SU-DHL-6 (cell line): ENCODE measurements around the gene FOXO6.

Experiments
- H2AFZ ChIP-seq: fragments of 200-600 bp; sonication (generic); 2 replicates; pipeline ENCODE4 v1.6.1; 2014; ENCODE audit warnings: low read depth, mild to moderate bottlenecking, moderate library complexity, mixed read lengths, antibody characterized with exemption, low read length; ENCODE audit not compliant: severe bottlenecking
- H3F3A ChIP-seq: fragments of 200-600 bp; shearing (Covaris generic); 2 replicates; pipeline ENCODE4 v1.6.0; 2016; ENCODE audit warnings: antibody characterized with exemption, mild to moderate bottlenecking; ENCODE audit not compliant: insufficient read depth
- H3K27ac ChIP-seq: fragments of 200-600 bp; sonication (generic); 2 replicates; pipeline ENCODE4 v1.5.1; 2016; ENCODE audit warnings: low read depth, mild to moderate bottlenecking, low read length, moderate library complexity, mixed read lengths
- H3K27me3 ChIP-seq: fragments of 200-600 bp; sonication (generic), shearing (Covaris generic); 2 replicates; pipeline ENCODE4 v1.6.0; 2014; ENCODE audit warnings: mild to moderate bottlenecking, low read length
- H3K36me3 ChIP-seq: fragments of 200-600 bp; sonication (generic); 2 replicates; pipeline ENCODE4 v1.6.1; 2014; ENCODE audit warnings: mild to moderate bottlenecking, low read length, mixed read lengths
- H3K4me2 ChIP-seq: fragments of 300-600, 200-600 bp; shearing (Covaris generic), sonication (generic); 2 replicates; pipeline ENCODE4 v1.6.0; 2014; ENCODE audit warnings: low read length, low read depth, mild to moderate bottlenecking; ENCODE audit not compliant: poor library complexity, severe bottlenecking
- H3K4me3 ChIP-seq: fragments of 200-600 bp; sonication (generic); 2 replicates; pipeline ENCODE4 v1.5.1; 2014; ENCODE audit warnings: antibody characterized with exemption, low read length, mild to moderate bottlenecking, mixed read lengths; ENCODE audit not compliant: insufficient read depth, poor library complexity, severe bottlenecking
- H3K79me2 ChIP-seq: fragments of 200-600 bp; sonication (generic); 2 replicates; pipeline ENCODE4 v1.6.1; 2014; ENCODE audit warnings: mild to moderate bottlenecking, low read length, moderate library complexity; ENCODE audit not compliant: insufficient read depth
- H3K9ac ChIP-seq: fragments of 200-600 bp; sonication (generic); 2 replicates; pipeline ENCODE4 v1.7.0; 2014; ENCODE audit warnings: mild to moderate bottlenecking, low read length
- H3K9me2 ChIP-seq: fragments of 200-600 bp; sonication (generic); replicated peaks from 2 replicates; pipeline ENCODE4 v1.6.1; 2014; ENCODE audit warnings: low read length; ENCODE audit not compliant: insufficient read depth
- H3K9me3 ChIP-seq: fragments of 200-600 bp; sonication (generic); 2 replicates; pipeline ENCODE4 v1.6.1; 2014; ENCODE audit warnings: low read length, mixed read lengths; ENCODE audit not compliant: insufficient read depth
- H4K20me1 ChIP-seq: fragments of 200-600 bp; sonication (generic); 2 replicates; pipeline ENCODE4 v1.6.1; 2014; ENCODE audit warnings: low read depth, mild to moderate bottlenecking, antibody characterized with exemption, low read length, moderate library complexity, mixed read lengths
- EZH2phosphoT487 ChIP-seq: fragments of 200-600 bp; sonication (generic), shearing (Covaris generic); conservative IDR thresholded peaks from 2 replicates; pipeline ENCODE4 v1.6.1; 2018; ENCODE audit warnings: mild to moderate bottlenecking, antibody characterized with exemption, low read length, moderate library complexity, mixed read lengths
- TF ChIP-seq, protein P1 (sequence below): fragments of 200-600 bp; sonication (generic); IDR thresholded peaks from one replicate; pipeline ENCODE4 v1.5.1; 2017; ENCODE audit warnings: antibody characterized with exemption, mild to moderate bottlenecking, low read length, moderate library complexity; ENCODE audit not compliant: insufficient read depth, poor library complexity, severe bottlenecking

FOXO6 gene

GRCh38 chr1:41400225-41400624 lies 39.0 kb downstream of the FOXO6 start:
- Histone ChIP-seq H3K27ac (no peak overlapping the region), H3K79me2 (no peaks in the 10 kb centered on the region), H3K27me3 (no peaks in the 10 kb centered on the region), H3K9ac (no peak overlapping the region), H3K4me3 (no peak overlapping the region), H4K20me1 (no peaks in the 10 kb centered on the region), H2AFZ (no peak overlapping the region), H3F3A (no peaks in the 10 kb centered on the region), H3K9me3 (no peaks in the 10 kb centered on the region), H3K4me2 (no peak overlapping the region), H3K36me3 (no peaks in the 10 kb centered on the region), H3K9me2 (no peaks in the 10 kb centered on the region)
- no peak for TF ChIP-seq EZH2phosphoT487
- TF ChIP-seq, protein P1, sequence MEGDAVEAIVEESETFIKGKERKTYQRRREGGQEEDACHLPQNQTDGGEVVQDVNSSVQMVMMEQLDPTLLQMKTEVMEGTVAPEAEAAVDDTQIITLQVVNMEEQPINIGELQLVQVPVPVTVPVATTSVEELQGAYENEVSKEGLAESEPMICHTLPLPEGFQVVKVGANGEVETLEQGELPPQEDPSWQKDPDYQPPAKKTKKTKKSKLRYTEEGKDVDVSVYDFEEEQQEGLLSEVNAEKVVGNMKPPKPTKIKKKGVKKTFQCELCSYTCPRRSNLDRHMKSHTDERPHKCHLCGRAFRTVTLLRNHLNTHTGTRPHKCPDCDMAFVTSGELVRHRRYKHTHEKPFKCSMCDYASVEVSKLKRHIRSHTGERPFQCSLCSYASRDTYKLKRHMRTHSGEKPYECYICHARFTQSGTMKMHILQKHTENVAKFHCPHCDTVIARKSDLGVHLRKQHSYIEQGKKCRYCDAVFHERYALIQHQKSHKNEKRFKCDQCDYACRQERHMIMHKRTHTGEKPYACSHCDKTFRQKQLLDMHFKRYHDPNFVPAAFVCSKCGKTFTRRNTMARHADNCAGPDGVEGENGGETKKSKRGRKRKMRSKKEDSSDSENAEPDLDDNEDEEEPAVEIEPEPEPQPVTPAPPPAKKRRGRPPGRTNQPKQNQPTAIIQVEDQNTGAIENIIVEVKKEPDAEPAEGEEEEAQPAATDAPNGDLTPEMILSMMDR, result no peak

GRCh38 chr1:41401899-41402298 lies 40.7 kb downstream of the FOXO6 start:
- TF ChIP-seq EZH2phosphoT487, result no peak
- TF ChIP-seq, protein P1, result no peak
- no peaks in the 10 kb centered on the region for H3F3A ChIP-seq
- H3K27me3 ChIP-seq, result no peaks in the 10 kb centered on the region

DNA sequence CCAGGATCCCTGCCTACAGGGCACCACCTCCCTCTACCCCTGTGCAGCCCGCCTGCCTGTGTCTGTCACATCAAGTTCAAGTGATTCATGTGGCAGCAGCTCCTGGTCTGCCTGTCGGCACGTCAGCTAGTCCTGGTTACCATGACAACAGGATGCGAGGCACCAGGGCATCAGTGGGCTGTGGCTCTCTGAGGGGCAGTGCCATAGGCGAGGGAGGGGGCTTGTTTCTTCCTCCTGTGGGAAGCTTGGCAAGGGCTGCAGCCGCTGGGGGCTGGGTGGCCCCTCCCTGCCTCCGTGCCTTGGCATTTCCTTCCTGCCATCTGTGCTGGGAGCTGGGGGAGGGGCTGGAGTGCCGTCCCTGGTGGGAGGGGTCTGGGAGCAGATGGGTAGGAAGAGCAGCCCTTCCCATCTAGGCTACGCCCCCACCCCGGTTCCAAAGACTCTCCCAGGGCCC lies 43.1 kb downstream of the FOXO6 start:
- Histone ChIP-seq H3K4me2 (no peak overlapping the region), H4K20me1 (no peaks in the 10 kb centered on the region), H2AFZ (no peak overlapping the region), H3K4me3 (no peak overlapping the region), H3K9me2 (no peaks in the 10 kb centered on the region), H3K9me3 (no peaks in the 10 kb centered on the region), H3F3A (no peaks in the 10 kb centered on the region), H3K27ac (no peak overlapping the region), H3K36me3 (no peaks in the 10 kb centered on the region), H3K9ac (no peak overlapping the region), H3K79me2 (no peaks in the 10 kb centered on the region), H3K27me3 (no peaks in the 10 kb centered on the region)
- TF ChIP-seq, protein P1, result no peak
- no peak for TF ChIP-seq EZH2phosphoT487

More at GRCh38 chr1:41401899-41402298, 40.7 kb downstream of the FOXO6 start:
- H3K4me2 ChIP-seq, result no peak overlapping the region
- H4K20me1 ChIP-seq, result no peaks in the 10 kb centered on the region
- no peaks in the 10 kb centered on the region for H3K9me3 ChIP-seq
- no peaks in the 10 kb centered on the region for H3K9me2 ChIP-seq
- H3K36me3 ChIP-seq, result no peaks in the 10 kb centered on the region
- no peak overlapping the region for H3K9ac ChIP-seq
- no peak overlapping the region for H2AFZ ChIP-seq
- no peak overlapping the region for H3K27ac ChIP-seq
- no peaks in the 10 kb centered on the region for H3K79me2 ChIP-seq
- no peak overlapping the region for H3K4me3 ChIP-seq
